IPS-15b (cell line): ENCODE results near the gene ARHGAP25.
"Not testable (repeated sequence)": the region's sequence is repeated elsewhere in the genome, so short reads cannot be mapped to it uniquely, and the experiment has no call there.

ENCODE experiments used
- H3K27me3 ChIP-seq: one replicate; pipeline ENCODE4 v1.6.1; 2013; ENCODE audit warnings: low read length; ENCODE audit not compliant: control insufficient read depth, insufficient read depth
- H3K36me3 ChIP-seq: one replicate; pipeline ENCODE4 v1.6.1; 2013; ENCODE audit warnings: low read length; ENCODE audit not compliant: control insufficient read depth, insufficient read depth
- H3K4me1 ChIP-seq: one replicate; pipeline ENCODE4 v1.6.1; 2013; ENCODE audit warnings: mild to moderate bottlenecking, low read length; ENCODE audit not compliant: control insufficient read depth, insufficient read depth
- H3K4me3 ChIP-seq: one replicate; pipeline ENCODE4 v1.5.1; 2013; ENCODE audit warnings: low read depth, low read length
- H3K9ac ChIP-seq: one replicate; pipeline ENCODE4 v1.6.1; 2013; ENCODE audit warnings: low read depth, mild to moderate bottlenecking, low read length
- H3K9me3 ChIP-seq: one replicate; pipeline ENCODE4 v1.6.1; 2013; ENCODE audit warnings: mild to moderate bottlenecking, low read length; ENCODE audit not compliant: control insufficient read depth, insufficient read depth

Gene ARHGAP25

DNA sequence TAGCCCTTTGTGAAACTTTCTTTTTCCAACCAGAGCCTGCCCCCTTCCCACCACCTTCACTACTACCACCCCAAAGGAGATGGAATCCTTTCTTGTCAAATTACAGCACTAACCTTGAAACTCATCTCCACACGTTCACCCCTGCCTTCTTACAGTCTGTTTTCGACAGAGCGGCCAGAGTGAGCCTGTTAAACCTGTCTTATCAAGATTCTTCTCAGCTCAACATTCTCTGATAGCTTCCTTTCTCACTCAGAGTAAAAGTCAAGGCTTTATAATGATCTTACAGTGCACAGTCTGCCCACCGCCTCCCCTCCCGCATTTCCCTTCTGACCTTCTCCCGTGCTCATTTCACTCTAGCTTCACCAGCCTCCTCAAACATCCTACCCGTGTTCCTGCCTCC is 56.0 kb downstream of the ARHGAP25 start:
- Histone ChIP-seq H3K9me3 (no peaks in the 10 kb centered on the region), H3K4me1 (no peaks in the 10 kb centered on the region), H3K27me3 (no peaks in the 10 kb centered on the region), H3K4me3 (no peak overlapping the region), H3K9ac (no peak overlapping the region), H3K36me3 (no peaks in the 10 kb centered on the region)

- Histone ChIP-seq H3K9ac (no peak overlapping the region), H3K36me3 (no peaks in the 10 kb centered on the region), H3K4me3 (no peak overlapping the region), H3K27me3 (no peaks in the 10 kb centered on the region), H3K4me1 (no peaks in the 10 kb centered on the region), H3K9me3 (no peaks in the 10 kb centered on the region)
Measured at GRCh38 chr2:68791914-68792313, 57.3 kb downstream of the ARHGAP25 start.

- H3K27me3 ChIP-seq, result no peaks in the 10 kb centered on the region
- no peak overlapping the region for H3K9ac ChIP-seq
- no peaks in the 10 kb centered on the region for H3K4me1 ChIP-seq
Measured at GRCh38 chr2:68792751-68793150, 58.1 kb downstream of the ARHGAP25 start.

GRCh38 chr2:68796295-68796905 is 61.8 kb downstream of the ARHGAP25 start:
- no peak overlapping the region for H3K9ac ChIP-seq
- no peaks in the 10 kb centered on the region for H3K4me1 ChIP-seq
- no peak overlapping the region for H3K4me3 ChIP-seq
- H3K9me3 ChIP-seq, result no peaks in the 10 kb centered on the region
- H3K27me3 ChIP-seq, result no peaks in the 10 kb centered on the region
- no peaks in the 10 kb centered on the region for H3K36me3 ChIP-seq

More at GRCh38 chr2:68792751-68793150, 58.1 kb downstream of the ARHGAP25 start:
- H3K9me3 ChIP-seq, result no peaks in the 10 kb centered on the region
- H3K4me3 ChIP-seq, result no peak overlapping the region
- H3K36me3 ChIP-seq, result no peaks in the 10 kb centered on the region

DNA sequence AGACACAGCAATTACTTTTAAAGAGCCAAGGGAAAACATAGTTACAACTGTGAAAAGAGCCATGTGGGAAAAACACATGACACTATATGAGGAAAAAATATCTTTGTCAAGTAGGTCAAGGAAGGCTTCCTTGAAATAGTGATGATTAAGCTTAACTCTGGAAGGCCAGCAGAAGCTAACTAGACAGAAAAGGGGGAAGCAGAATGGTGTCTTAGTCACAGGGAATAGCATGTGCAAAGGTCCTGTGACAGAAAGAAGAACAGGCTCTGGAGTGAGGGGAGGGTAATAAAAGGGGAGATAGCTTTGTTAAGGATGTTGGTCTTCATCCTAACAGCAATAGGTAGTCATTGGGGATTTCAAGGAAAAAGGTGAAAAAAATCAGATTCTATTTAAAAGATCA is 64.0 kb downstream of the ARHGAP25 start:
- Histone ChIP-seq H3K9ac (no peak overlapping the region), H3K27me3 (no peaks in the 10 kb centered on the region), H3K9me3 (no peaks in the 10 kb centered on the region), H3K4me1 (no peaks in the 10 kb centered on the region), H3K4me3 (no peak overlapping the region), H3K36me3 (no peaks in the 10 kb centered on the region)

DNA sequence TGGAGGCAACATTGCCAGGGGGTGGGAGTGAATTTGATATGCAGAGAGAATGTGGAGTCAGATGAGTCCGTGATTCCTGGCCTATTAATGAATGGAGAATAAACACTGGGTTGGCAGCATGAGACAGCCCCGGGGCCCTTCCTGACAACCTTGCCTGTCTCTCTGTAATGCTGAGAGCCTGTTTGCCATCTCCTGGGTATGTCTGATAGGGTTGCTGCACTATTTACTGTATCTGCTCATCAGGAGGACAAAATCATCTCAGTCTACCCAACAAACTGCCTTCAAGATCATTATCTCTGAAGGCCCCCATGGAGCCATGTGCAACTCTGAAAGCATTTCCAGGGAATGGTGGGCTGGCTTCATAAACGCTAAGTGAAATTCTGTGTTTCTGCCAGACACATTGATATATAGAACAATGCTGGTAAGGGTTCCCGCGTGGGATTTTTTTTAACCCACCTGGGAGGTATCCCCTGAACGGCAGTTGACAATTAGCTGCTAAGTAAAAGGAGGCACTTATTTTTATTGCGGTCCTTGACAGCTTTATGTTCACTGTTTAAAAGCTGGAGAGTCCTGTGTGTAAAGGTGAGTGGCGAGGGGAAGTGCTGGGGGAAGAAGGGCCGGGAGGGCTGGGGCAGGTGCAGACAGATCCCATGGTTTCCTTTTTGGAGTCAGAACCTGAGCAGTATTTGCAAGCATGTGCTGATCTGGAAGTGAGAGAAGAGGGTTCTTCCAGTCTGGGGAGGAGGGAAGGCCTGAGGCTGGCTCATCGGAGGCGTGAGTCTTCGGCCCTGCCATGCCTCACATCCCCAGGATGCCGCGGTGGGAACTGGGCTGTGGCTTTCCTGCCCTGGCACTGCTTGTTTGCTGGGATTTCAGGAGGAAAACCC is 64.8 kb downstream of the ARHGAP25 start:
- Histone ChIP-seq H3K9ac (no peak overlapping the region), H3K27me3 (no peaks in the 10 kb centered on the region), H3K36me3 (no peaks in the 10 kb centered on the region), H3K4me1 (no peaks in the 10 kb centered on the region), H3K4me3 (no peak overlapping the region), H3K9me3 (no peaks in the 10 kb centered on the region)

DNA sequence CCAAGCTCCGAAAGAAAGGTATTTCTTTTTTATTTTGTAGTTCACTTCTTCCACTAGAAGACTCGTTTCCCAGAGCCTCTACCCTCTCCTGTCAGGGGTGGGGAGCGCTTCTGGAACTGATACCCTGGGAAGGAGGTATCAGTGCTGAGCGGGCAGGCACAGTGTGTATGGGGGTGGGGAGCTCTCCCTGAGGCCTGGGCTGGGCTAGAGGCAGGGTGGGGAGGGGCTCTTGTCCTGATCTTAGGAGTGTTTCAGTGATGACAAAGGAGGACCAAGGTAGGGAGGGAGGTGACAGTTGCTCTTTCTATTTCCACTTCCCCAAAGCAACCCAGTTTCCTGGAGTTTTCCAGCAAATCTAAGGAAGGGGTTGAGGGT is 65.4 kb downstream of the ARHGAP25 start:
- H3K36me3 ChIP-seq, result no peaks in the 10 kb centered on the region

GRCh38 chr2:68800517-68800916 is 65.9 kb downstream of the ARHGAP25 start:
- no peaks in the 10 kb centered on the region for H3K9me3 ChIP-seq
- no peak overlapping the region for H3K9ac ChIP-seq
- no peaks in the 10 kb centered on the region for H3K27me3 ChIP-seq
- H3K4me3 ChIP-seq, result no peak overlapping the region
- H3K4me1 ChIP-seq, result no peaks in the 10 kb centered on the region
- H3K36me3 ChIP-seq, result no peaks in the 10 kb centered on the region

More for the DNA sequence above, 65.4 kb downstream of the ARHGAP25 start:
- Histone ChIP-seq H3K27me3 (no peaks in the 10 kb centered on the region), H3K4me1 (no peaks in the 10 kb centered on the region), H3K9ac (no peak overlapping the region), H3K4me3 (no peak overlapping the region), H3K9me3 (no peaks in the 10 kb centered on the region)

GRCh38 chr2:68802161-68802560 is 67.5 kb downstream of the ARHGAP25 start:
- H3K9ac ChIP-seq, H3K9me3 ChIP-seq, H3K4me1 ChIP-seq, H3K4me3 ChIP-seq, H3K27me3 ChIP-seq, H3K36me3 ChIP-seq: not testable (repeated sequence)

- no peaks in the 10 kb centered on the region for H3K9me3 ChIP-seq
- no peaks in the 10 kb centered on the region for H3K36me3 ChIP-seq
- H3K4me1 ChIP-seq, result no peaks in the 10 kb centered on the region
Measured at GRCh38 chr2:68805025-68805424, 70.4 kb downstream of the ARHGAP25 start.

DNA sequence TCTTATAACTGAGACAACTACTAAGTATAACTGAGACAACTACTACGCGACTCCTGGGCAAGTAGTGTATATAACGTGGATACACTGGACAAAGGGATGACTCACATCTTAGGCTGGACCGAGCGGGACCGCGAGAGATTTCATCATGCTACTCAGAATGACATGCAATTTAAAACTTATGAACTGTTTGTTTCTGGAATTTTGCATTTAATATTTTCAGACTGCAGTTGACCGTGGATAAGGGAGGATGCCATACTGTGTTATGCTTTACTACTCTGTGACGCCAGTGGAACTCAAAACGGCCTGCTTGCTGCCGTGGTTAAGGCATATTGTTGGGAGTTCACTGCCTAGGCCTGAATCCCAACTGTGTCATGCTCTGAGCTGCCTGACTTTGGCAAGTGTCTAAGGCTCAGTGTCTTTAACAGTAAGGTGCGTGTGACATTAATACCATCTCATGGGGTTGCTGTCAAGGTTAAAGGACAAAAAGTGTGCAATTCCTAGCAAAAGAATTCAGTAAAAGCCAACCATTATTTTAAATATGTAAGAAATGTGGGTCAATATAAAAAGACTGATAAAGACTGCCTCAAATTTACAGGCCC is 72.0 kb downstream of the ARHGAP25 start:
- Histone ChIP-seq H3K4me3 (no peak overlapping the region), H3K4me1 (no peaks in the 10 kb centered on the region), H3K9me3 (no peaks in the 10 kb centered on the region), H3K36me3 (no peaks in the 10 kb centered on the region), H3K9ac (no peak overlapping the region), H3K27me3 (no peaks in the 10 kb centered on the region)

More at GRCh38 chr2:68805025-68805424, 70.4 kb downstream of the ARHGAP25 start:
- H3K27me3 ChIP-seq, result no peaks in the 10 kb centered on the region
- no peak overlapping the region for H3K4me3 ChIP-seq
- H3K9ac ChIP-seq, result no peak overlapping the region

DNA sequence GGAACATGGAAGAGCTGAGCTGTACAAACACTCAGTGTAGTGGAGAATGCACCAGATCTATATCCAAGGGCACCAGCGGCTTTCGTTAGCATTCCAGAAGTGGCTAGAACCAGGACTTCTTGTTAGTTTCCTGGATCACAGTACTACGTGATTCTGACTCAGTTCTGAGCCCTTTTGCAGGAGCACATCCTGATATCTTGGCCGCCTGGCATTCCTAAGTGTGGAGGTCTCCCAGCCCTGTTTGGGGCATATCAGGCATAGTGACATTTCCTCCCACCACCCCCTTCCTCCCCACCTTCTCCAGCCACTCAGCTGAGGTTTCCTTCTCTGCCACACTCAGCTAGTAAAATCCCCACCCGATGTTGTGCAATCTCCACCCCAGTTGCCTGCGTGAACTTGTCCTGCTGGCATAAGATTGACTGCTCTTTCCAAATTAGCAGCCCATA is 73.2 kb downstream of the ARHGAP25 start:
- H3K9ac ChIP-seq, result no peak overlapping the region
- H3K27me3 ChIP-seq, result no peaks in the 10 kb centered on the region
- no peak overlapping the region for H3K4me3 ChIP-seq
- H3K9me3 ChIP-seq, result no peaks in the 10 kb centered on the region
- H3K4me1 ChIP-seq, result no peaks in the 10 kb centered on the region
- no peaks in the 10 kb centered on the region for H3K36me3 ChIP-seq
